ENCODE measurements around the gene SRGAP3.

The SRGAP3 gene

GRCh38 chr3:9070961-9071360, 178.5 kb downstream of the SRGAP3 start:
- Histone ChIP-seq H3K4me1 (ENCODE audit: insufficient read depth, low read length, poor library complexity, severe bottlenecking) (no peaks in the 10 kb centered on the region), H3K4me2 (ENCODE audit: low read depth, low read length, poor library complexity, severe bottlenecking) (no peak overlapping the region), H3K9me2 (replicated peaks; ENCODE audit: low read depth, low read length) (no peaks in the 10 kb centered on the region), H3F3A (ENCODE audit: low read depth) (no peaks in the 10 kb centered on the region), H3K27me3 (ENCODE audit: insufficient read depth, low read length, poor library complexity, severe bottlenecking) (no peaks in the 10 kb centered on the region), H2AFZ (ENCODE audit: low read length) (no peak overlapping the region), H4K20me1 (ENCODE audit: insufficient read depth, low read length, poor library complexity, severe bottlenecking) (no peaks in the 10 kb centered on the region), H3K9ac (ENCODE audit: low read depth, low read length, poor library complexity, severe bottlenecking) (no peak overlapping the region), H3K79me2 (ENCODE audit: insufficient read depth, low read length) (no peaks in the 10 kb centered on the region), H3K36me3 (ENCODE audit: insufficient read depth, low read length) (no peaks in the 10 kb centered on the region; the same call in 1 of the 2 replicates), H3K4me3 (ENCODE audit: low read length, poor library complexity, severe bottlenecking) (no peak overlapping the region), H3K9me3 (ENCODE audit: insufficient read depth, low read depth, low read length) (no peaks in the 10 kb centered on the region)
- TF ChIP-seq CTCF (conservative IDR thresholded peaks at IDR 0.05; ENCODE audit: low read length) (no peak), EZH2phosphoT487 (IDR thresholded peaks at IDR 0.05; ENCODE audit: borderline replicate concordance) (no peak)

DNA sequence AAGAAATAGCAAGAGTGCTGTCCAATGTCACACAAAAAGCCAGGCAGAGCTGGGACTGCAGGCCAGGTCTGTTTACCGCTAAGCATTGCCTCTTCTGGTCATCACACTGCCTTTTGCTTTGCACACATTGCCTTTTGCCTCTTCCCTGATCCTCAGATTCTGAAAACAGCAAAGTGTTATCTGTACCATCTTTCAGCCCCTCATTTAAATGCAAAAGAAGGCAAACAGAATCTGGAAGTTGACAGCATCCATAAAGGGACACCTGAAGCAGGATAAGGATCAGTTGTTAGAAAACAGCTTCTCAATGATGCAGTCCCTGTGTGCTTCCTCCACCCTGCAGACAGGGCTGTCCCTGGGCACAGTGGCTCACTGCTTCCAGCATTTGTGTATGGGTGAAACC, 179.5 kb downstream of the SRGAP3 start:
- TF ChIP-seq CTCF (conservative IDR thresholded peaks at IDR 0.05; ENCODE audit: low read length) (no peak), EZH2phosphoT487 (IDR thresholded peaks at IDR 0.05; ENCODE audit: borderline replicate concordance) (no peak)
- Histone ChIP-seq H3K27me3 (ENCODE audit: insufficient read depth, low read length, poor library complexity, severe bottlenecking) (no peaks in the 10 kb centered on the region), H3K4me1 (ENCODE audit: insufficient read depth, low read length, poor library complexity, severe bottlenecking) (no peaks in the 10 kb centered on the region), H3K4me3 (ENCODE audit: low read length, poor library complexity, severe bottlenecking) (no peak overlapping the region), H3K4me2 (ENCODE audit: low read depth, low read length, poor library complexity, severe bottlenecking) (no peak overlapping the region), H3K9ac (ENCODE audit: low read depth, low read length, poor library complexity, severe bottlenecking) (no peak overlapping the region), H3F3A (ENCODE audit: low read depth) (no peaks in the 10 kb centered on the region), H3K79me2 (ENCODE audit: insufficient read depth, low read length) (no peaks in the 10 kb centered on the region), H3K36me3 (ENCODE audit: insufficient read depth, low read length) (no peaks in the 10 kb centered on the region; the same call in 1 of the 2 replicates), H4K20me1 (ENCODE audit: insufficient read depth, low read length, poor library complexity, severe bottlenecking) (no peaks in the 10 kb centered on the region), H3K9me2 (replicated peaks; ENCODE audit: low read depth, low read length) (no peaks in the 10 kb centered on the region), H3K9me3 (ENCODE audit: insufficient read depth, low read depth, low read length) (no peaks in the 10 kb centered on the region), H2AFZ (ENCODE audit: low read length) (no peak overlapping the region)

- Histone ChIP-seq H3K4me1 (ENCODE audit: insufficient read depth, low read length, poor library complexity, severe bottlenecking) (no peaks in the 10 kb centered on the region), H3K9me3 (ENCODE audit: insufficient read depth, low read depth, low read length) (no peaks in the 10 kb centered on the region), H3K4me2 (ENCODE audit: low read depth, low read length, poor library complexity, severe bottlenecking) (no peak overlapping the region), H3K79me2 (ENCODE audit: insufficient read depth, low read length) (no peaks in the 10 kb centered on the region), H3K9ac (ENCODE audit: low read depth, low read length, poor library complexity, severe bottlenecking) (no peak overlapping the region), H3F3A (ENCODE audit: low read depth) (no peaks in the 10 kb centered on the region), H3K27me3 (ENCODE audit: insufficient read depth, low read length, poor library complexity, severe bottlenecking) (no peaks in the 10 kb centered on the region), H3K36me3 (ENCODE audit: insufficient read depth, low read length) (peaks cover 6% of the 10 kb centered on the region; the same call in 1 of the 2 replicates), H4K20me1 (ENCODE audit: insufficient read depth, low read length, poor library complexity, severe bottlenecking) (no peaks in the 10 kb centered on the region), H3K9me2 (replicated peaks; ENCODE audit: low read depth, low read length) (no peaks in the 10 kb centered on the region), H2AFZ (ENCODE audit: low read length) (no peak overlapping the region), H3K4me3 (ENCODE audit: low read length, poor library complexity, severe bottlenecking) (no peak overlapping the region)
- TF ChIP-seq EZH2phosphoT487 (IDR thresholded peaks at IDR 0.05; ENCODE audit: borderline replicate concordance) = no peak
- TF ChIP-seq CTCF (conservative IDR thresholded peaks at IDR 0.05; ENCODE audit: low read length) = no peak
These were observed 181.4 kb downstream of the SRGAP3 start for GRCh38 chr3:9068051-9068450.

Data from Loucy (cell line).